HEK293T (cell line): ENCODE data around the gene CSNK1G1.

Experiments
- CTCF ChIA-PET: fragments of 350-600 bp; formaldehyde crosslinking; extraction: SDS; loops from one replicate; lab custom pipeline; 2021; ENCODE audit warnings: antibody characterized with exemption, inconsistent platforms; lab: Yijun Ruan, JAX
- POLR2A ChIA-PET: fragments of 350-600 bp; formaldehyde crosslinking; extraction: SDS; loops from one replicate; lab custom pipeline; 2020; ENCODE audit warnings: antibody characterized with exemption, inconsistent platforms; lab: Yijun Ruan, JAX
- DNase-seq: peaks from one replicate; pipeline ENCODE4 v3.0.0; 2012; ENCODE audit warnings: mixed read lengths; ENCODE audit errors: extremely low spot score
- ARNT ChIP-seq: fragments of 450-650 bp; IDR thresholded peaks from 2 replicates; pipeline ENCODE4 v1.6.1; 2017; ENCODE audit warnings: mild to moderate bottlenecking
- BHLHE40 ChIP-seq: fragments of 450-650 bp; IDR thresholded peaks from 2 replicates; pipeline ENCODE4 v1.6.1; 2016; ENCODE audit warnings: mild to moderate bottlenecking, moderate library complexity, borderline replicate concordance
- CTBP1 ChIP-seq: fragments of 450-650 bp; IDR thresholded peaks from 2 replicates; pipeline ENCODE4 v1.6.1; 2016; ENCODE audit warnings: borderline replicate concordance
- ELF4 ChIP-seq: fragments of 450-650 bp; IDR thresholded peaks from 2 replicates; pipeline ENCODE4 v1.6.1; 2017; ENCODE audit warnings: antibody characterized with exemption
- FOXA1 ChIP-seq: fragments of 450-650 bp; IDR thresholded peaks from 2 replicates; pipeline ENCODE4 v1.6.1; 2016; ENCODE audit warnings: mild to moderate bottlenecking
- FOXK2 ChIP-seq: fragments of 450-650 bp; IDR thresholded peaks from 2 replicates; pipeline ENCODE4 v1.6.1; 2016; ENCODE audit warnings: mild to moderate bottlenecking
- FOXM1 ChIP-seq: fragments of 450-650 bp; IDR thresholded peaks from 2 replicates; pipeline ENCODE4 v1.6.1; 2017; ENCODE audit warnings: mild to moderate bottlenecking, borderline replicate concordance
- HDGF ChIP-seq: fragments of 450-650 bp; IDR thresholded peaks from 2 replicates; pipeline ENCODE4 v1.6.1; 2017; ENCODE audit warnings: antibody characterized with exemption, borderline replicate concordance
- L3MBTL2 ChIP-seq: fragments of 450-650 bp; conservative IDR thresholded peaks from 2 replicates; pipeline ENCODE4 v1.6.1; 2016; ENCODE audit warnings: mild to moderate bottlenecking
- LEF1 ChIP-seq: fragments of 450-650 bp; IDR thresholded peaks from 2 replicates; pipeline ENCODE4 v1.6.1; 2017; ENCODE audit warnings: mild to moderate bottlenecking, borderline replicate concordance
- NFRKB ChIP-seq: fragments of 450-650 bp; IDR thresholded peaks from 2 replicates; pipeline ENCODE4 v1.6.1; 2016; ENCODE audit warnings: mild to moderate bottlenecking, moderate library complexity
- PKNOX1 ChIP-seq: fragments of 450-650 bp; IDR thresholded peaks from 2 replicates; pipeline ENCODE4 v1.6.1; 2016
- SP1 ChIP-seq: fragments of 450-650 bp; IDR thresholded peaks from 2 replicates; pipeline ENCODE4 v1.6.1; 2017
- SUZ12 ChIP-seq: fragments of 450-650 bp; IDR thresholded peaks from 2 replicates; pipeline ENCODE4 v1.6.1; 2016; ENCODE audit warnings: mild to moderate bottlenecking
- TARDBP ChIP-seq: fragments of 450-650 bp; IDR thresholded peaks from 2 replicates; pipeline ENCODE4 v1.6.1; 2016
- ZNF384 ChIP-seq: fragments of 450-650 bp; IDR thresholded peaks from 2 replicates; pipeline ENCODE4 v1.6.1; 2016

CSNK1G1 gene

DNA sequence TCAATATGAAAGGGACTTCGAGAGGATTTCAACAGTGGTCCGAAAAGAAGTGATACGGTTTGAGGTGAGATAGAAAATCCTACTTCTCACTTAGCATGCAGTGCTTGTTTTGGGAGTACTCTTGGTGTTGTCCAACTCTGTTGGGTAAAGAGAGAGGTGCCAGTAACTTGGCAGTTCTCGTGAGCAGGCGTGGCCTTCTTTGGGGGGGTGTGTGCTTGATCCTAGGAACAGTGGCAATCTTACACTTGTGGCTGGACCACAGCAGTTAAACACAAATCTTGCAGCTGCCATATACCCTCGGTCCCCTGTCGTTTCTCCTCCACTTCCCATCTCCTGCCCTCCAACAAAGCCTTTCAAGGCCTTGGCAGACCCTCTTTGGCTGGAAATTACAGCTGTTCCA is 219.6 kb downstream of the CSNK1G1 start:
- ChIA-PET POLR2A (no interaction called here), CTCF (no interaction called here)
- no peak for DNase-seq
- TF ChIP-seq TARDBP (no peak), BHLHE40 (no peak), SUZ12 (no peak), FOXA1 (no peak), PKNOX1 (no peak)

GRCh38 chr15:64134345-64134829 is 221.6 kb downstream of the CSNK1G1 start:
- CTCF ChIA-PET, result no interaction called here
- TF ChIP-seq TARDBP (no peak), PKNOX1 (no peak), L3MBTL2 (no peak), ZNF384 (no peak), ARNT (no peak), CTBP1 (no peak), HDGF (no peak), SUZ12 (no peak), FOXK2 (no peak), FOXA1 (no peak), LEF1 (no peak), SP1 (no peak), NFRKB (no peak), BHLHE40 (no peak), FOXM1 (no peak), ELF4 (no peak)
- POLR2A ChIA-PET, result interaction anchor here (0.9 to 1.0 kb wide), 2 partner anchors 29 to 41 kb away, joined by 3 read pairs; partner anchors contain the start of genes CIAO2A and PPIB
- no peak for DNase-seq

- ChIA-PET CTCF (interaction anchor here (0.6 kb wide), 1 partner anchor 14 kb away, joined by 3 read pairs; no protein-coding TSS in a partner anchor), POLR2A (interaction anchor here (0.9 to 1.0 kb wide), 2 partner anchors 29 to 41 kb away, joined by 3 read pairs; partner anchors contain the start of genes CIAO2A and PPIB)
- no peak for DNase-seq
- TF ChIP-seq CTBP1 (no peak), ZNF384 (no peak), FOXM1 (no peak), L3MBTL2 (no peak), PKNOX1 (no peak), NFRKB (no peak), FOXA1 (no peak), BHLHE40 (no peak), FOXK2 (no peak), HDGF (no peak), LEF1 (no peak), ELF4 (no peak)
Measured at GRCh38 chr15:64133623-64134344, 222.2 kb downstream of the CSNK1G1 start.

DNA sequence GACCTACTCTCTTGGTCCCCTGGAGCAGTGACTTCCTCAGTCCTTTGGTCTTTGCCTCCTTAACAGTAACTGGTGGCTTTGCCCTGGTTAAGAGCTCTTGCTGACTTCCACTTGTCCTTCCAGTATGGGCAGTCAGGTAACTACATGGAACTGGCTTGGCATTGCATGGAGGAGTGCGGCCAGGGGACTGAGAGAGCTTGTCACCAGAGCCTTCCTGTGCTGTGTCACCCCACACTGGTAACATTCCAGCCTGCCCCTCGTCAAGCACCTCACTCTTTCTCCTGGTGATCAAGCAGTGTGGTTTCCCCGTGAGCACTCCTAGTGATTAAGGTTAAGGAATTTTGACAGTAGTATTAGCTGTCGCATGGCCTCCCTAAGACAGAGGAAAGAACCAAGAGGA is 223.8 kb downstream of the CSNK1G1 start:
- TF ChIP-seq FOXK2 (no peak), LEF1 (no peak), FOXA1 (no peak), ARNT (no peak), FOXM1 (no peak), CTBP1 (no peak), ZNF384 (no peak), L3MBTL2 (no peak), TARDBP (no peak)
- CTCF ChIA-PET, result no interaction called here
- no peak for DNase-seq
- POLR2A ChIA-PET, result no interaction called here

- no peak for DNase-seq
- POLR2A ChIA-PET, result no interaction called here
- CTCF ChIA-PET, result interaction anchor here (1.3 kb wide), 1 partner anchor 22 kb away, joined by 3 read pairs; no protein-coding TSS in a partner anchor
- TF ChIP-seq FOXK2, result no peak
- TF ChIP-seq ARNT, result no peak
- TF ChIP-seq TARDBP, result no peak
- no peak for TF ChIP-seq NFRKB
- TF ChIP-seq BHLHE40, result no peak
- no peak for TF ChIP-seq L3MBTL2
- TF ChIP-seq HDGF, result no peak
- no peak for TF ChIP-seq FOXM1
- TF ChIP-seq SP1, result no peak
- no peak for TF ChIP-seq LEF1
Measured at GRCh38 chr15:64131547-64131946, 224.4 kb downstream of the CSNK1G1 start.

- CTCF ChIA-PET, result interaction anchor here (0.5 kb wide), 1 partner anchor 26 kb away, joined by 3 read pairs; no protein-coding TSS in a partner anchor
- no peak for DNase-seq
- no peak for TF ChIP-seq NFRKB
- no peak for TF ChIP-seq ARNT
- no peak for TF ChIP-seq ZNF384
- no peak for TF ChIP-seq HDGF
- no peak for TF ChIP-seq ELF4
- POLR2A ChIA-PET, result interaction anchor here (0.8 kb wide), 1 partner anchor 63 kb away, joined by 4 read pairs; no protein-coding TSS in a partner anchor
Measured at GRCh38 chr15:64130159-64130558, 225.8 kb downstream of the CSNK1G1 start.
